Smooth muscle cell (in vitro differentiated cells): ENCODE measurements around the gene MED29. TPM values are rescaled to one million over a fixed set of nuclear protein-coding genes. Genes with fewer than 3 reads are reported as not detected.

ENCODE experiments used
- DNase-seq: peaks from one replicate; lab custom pipeline; 2025; ENCODE audit not compliant: unreplicated experiment; lab: John Stamatoyannopoulos, UW
- H2AFZ ChIP-seq: fragments of 200-600 bp; sonication (generic); 2 replicates; pipeline ENCODE4 v1.6.0; 2016; ENCODE audit warnings: antibody characterized with exemption, low read depth, mild to moderate bottlenecking
- H3F3A ChIP-seq: fragments of 200-600 bp; sonication (generic); 2 replicates; pipeline ENCODE4 v1.6.0; 2017; ENCODE audit warnings: antibody characterized with exemption, low read depth
- H3K27ac ChIP-seq: fragments of 200-600 bp; sonication (generic); 2 replicates; pipeline ENCODE4 v1.5.1; 2016; ENCODE audit warnings: low read depth, mild to moderate bottlenecking
- H3K27me3 ChIP-seq: fragments of 200-600 bp; sonication (generic); 2 replicates; pipeline ENCODE4 v1.6.1; 2016; ENCODE audit warnings: low read depth, mild to moderate bottlenecking
- H3K36me3 ChIP-seq: fragments of 200-600 bp; sonication (generic); 2 replicates; pipeline ENCODE4 v1.5.1; 2016; ENCODE audit warnings: low read depth
- H3K4me1 ChIP-seq: fragments of 200-600 bp; sonication (generic); 2 replicates; pipeline ENCODE4 v1.5.1; 2016; ENCODE audit warnings: low read depth
- H3K4me2 ChIP-seq: fragments of 200-600 bp; sonication (generic); 2 replicates; pipeline ENCODE4 v1.6.0; 2016; ENCODE audit warnings: mild to moderate bottlenecking
- H3K4me3 ChIP-seq: fragments of 200-600 bp; sonication (generic); 2 replicates; pipeline ENCODE4 v1.5.1; 2016; ENCODE audit warnings: mild to moderate bottlenecking
- H3K79me2 ChIP-seq: fragments of 200-600 bp; sonication (generic); 2 replicates; pipeline ENCODE4 v1.6.0; 2016; ENCODE audit warnings: low read depth, mild to moderate bottlenecking
- H3K9ac ChIP-seq: fragments of 200-600 bp; sonication (generic); 2 replicates; pipeline ENCODE4 v1.6.0; 2016; ENCODE audit warnings: low read depth
- H3K9me3 ChIP-seq: fragments of 200-600 bp; sonication (generic); replicated peaks from 2 replicates; pipeline ENCODE4 v1.5.1; 2016; ENCODE audit warnings: low read depth
- H4K20me1 ChIP-seq: fragments of 200-600 bp; sonication (generic); 2 replicates; pipeline ENCODE4 v1.6.0; 2016; ENCODE audit warnings: low read depth
- WGBS: methylation state at CpG from one replicate; pipeline ENCODE4 v1.1.7; 2016; ENCODE audit warnings: low lambda C conversion rate; 5-methylcytosine and 5-hydroxymethylcytosine counted together
- polyA plus RNA-seq: library from polyadenylated mRNA; unstranded; fragments of >200 nt; fragmentation: Nextera tagmentation; extraction: Ambion mirVana; gene quantifications from 2 replicates; pipeline ENCODE4 v1.2.1, GENCODE V29; 2016
- total RNA-seq: library from RNA; depleted of rRNA; stranded (reverse); fragments of >200 nt; gene quantifications from 2 replicates; pipeline ENCODE4 v1.2.3, GENCODE V29; 2014
- TF ChIP-seq, protein P1 (sequence below): fragments of 200-600 bp; sonication (generic); IDR thresholded peaks from 2 replicates; pipeline ENCODE4 v1.5.1; 2017; ENCODE audit warnings: borderline replicate concordance, mild to moderate bottlenecking, antibody characterized with exemption; ENCODE audit not compliant: insufficient read depth, poor library complexity, severe bottlenecking

The MED29 gene
- total and polyA plus RNA-seq, 2 experiments from 2014 or later, result 23.0 to 37.7 TPM

DNA sequence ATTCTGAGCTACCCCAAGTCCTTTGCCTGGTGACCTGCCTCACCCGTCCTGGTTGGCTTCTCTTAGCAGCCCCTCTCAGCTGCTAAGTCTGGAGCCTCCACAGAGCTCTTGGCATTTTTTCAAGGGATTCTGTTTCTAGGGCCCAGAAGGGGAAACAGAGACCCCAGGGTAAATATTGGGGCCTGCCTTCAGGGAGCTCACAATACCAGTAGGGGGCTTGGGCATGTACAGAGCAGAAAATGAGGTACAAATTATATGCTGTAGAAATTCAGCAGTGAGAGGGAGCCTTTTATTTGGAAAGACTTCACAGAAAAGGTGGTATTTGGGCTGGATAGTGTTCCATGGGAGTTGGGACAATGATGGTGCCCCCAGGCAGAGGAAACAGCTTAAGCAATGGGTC lies 45.2 kb upstream of the MED29 start:
- Histone ChIP-seq H3F3A (no peaks in the 10 kb centered on the region), H3K27ac (no peak overlapping the region), H2AFZ (no peak overlapping the region), H3K4me1 (peaks cover 16% of the 10 kb centered on the region), H3K9ac (no peak overlapping the region), H3K79me2 (peaks cover 66% of the 10 kb centered on the region), H4K20me1 (peaks cover 82% of the 10 kb centered on the region), H3K27me3 (no peaks in the 10 kb centered on the region), H3K4me2 (no peak overlapping the region), H3K36me3 (no peaks in the 10 kb centered on the region), H3K9me3 (no peaks in the 10 kb centered on the region), H3K4me3 (no peak overlapping the region)
- DNase-seq, result no peak
- WGBS, result 96% methylated on average over 1 of the region's 1 CpG
- TF ChIP-seq, protein P1, sequence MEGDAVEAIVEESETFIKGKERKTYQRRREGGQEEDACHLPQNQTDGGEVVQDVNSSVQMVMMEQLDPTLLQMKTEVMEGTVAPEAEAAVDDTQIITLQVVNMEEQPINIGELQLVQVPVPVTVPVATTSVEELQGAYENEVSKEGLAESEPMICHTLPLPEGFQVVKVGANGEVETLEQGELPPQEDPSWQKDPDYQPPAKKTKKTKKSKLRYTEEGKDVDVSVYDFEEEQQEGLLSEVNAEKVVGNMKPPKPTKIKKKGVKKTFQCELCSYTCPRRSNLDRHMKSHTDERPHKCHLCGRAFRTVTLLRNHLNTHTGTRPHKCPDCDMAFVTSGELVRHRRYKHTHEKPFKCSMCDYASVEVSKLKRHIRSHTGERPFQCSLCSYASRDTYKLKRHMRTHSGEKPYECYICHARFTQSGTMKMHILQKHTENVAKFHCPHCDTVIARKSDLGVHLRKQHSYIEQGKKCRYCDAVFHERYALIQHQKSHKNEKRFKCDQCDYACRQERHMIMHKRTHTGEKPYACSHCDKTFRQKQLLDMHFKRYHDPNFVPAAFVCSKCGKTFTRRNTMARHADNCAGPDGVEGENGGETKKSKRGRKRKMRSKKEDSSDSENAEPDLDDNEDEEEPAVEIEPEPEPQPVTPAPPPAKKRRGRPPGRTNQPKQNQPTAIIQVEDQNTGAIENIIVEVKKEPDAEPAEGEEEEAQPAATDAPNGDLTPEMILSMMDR, result peak; percentile 11

DNA sequence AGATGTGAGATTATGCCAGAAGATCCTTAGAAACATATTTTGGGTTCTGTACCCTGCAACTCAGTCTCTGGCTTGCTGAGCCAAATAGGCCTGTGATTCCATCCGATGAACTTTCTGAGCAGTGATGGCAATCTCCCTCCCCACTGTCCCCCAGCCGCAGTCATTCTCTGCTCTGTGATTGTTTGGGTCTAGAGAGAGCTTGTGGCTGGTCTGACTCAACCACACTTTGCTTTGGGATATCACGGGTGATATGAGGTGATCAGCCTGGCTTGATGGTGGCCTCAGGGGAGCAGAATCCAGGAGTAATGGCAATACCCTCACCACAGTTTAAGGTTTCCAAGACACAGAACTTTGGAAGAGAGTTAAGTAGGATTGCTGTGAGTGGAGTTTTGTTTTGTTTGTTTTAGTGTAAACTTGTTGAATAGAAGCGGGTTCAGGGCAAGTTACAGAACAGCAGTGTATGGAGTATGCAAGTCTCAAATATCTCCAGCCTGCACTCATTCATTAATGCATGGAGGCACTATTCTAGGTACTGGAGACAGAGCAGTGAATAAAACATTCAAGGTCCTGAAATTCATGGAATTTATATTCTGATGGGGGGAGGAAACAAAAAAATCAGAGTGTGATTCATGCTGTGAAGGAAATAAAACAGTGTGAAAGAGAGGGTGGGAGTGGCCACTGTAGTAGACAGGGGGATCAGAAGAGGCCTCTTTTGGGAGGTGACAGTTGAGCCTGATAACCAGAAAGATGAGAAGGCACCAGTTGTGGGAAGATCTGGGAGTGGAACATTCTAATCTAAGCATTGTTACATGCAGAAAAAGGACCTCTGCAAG lies 43.6 kb upstream of the MED29 start:
- Histone ChIP-seq H3K27ac (peak overlapping the region; percentile 61), H2AFZ (no peak overlapping the region), H3K79me2 (peaks cover 72% of the 10 kb centered on the region), H4K20me1 (peaks cover 98% of the 10 kb centered on the region), H3K4me3 (no peak overlapping the region), H3K4me1 (peaks cover 14% of the 10 kb centered on the region), H3K27me3 (no peaks in the 10 kb centered on the region), H3K36me3 (no peaks in the 10 kb centered on the region), H3F3A (no peaks in the 10 kb centered on the region), H3K9ac (peak overlapping the region; percentile 12), H3K4me2 (peak overlapping the region; percentile 38), H3K9me3 (no peaks in the 10 kb centered on the region)
- no peak for DNase-seq
- 64% methylated on average over 4 of the region's 4 CpGs for WGBS
- TF ChIP-seq, protein P1, result no peak

DNA sequence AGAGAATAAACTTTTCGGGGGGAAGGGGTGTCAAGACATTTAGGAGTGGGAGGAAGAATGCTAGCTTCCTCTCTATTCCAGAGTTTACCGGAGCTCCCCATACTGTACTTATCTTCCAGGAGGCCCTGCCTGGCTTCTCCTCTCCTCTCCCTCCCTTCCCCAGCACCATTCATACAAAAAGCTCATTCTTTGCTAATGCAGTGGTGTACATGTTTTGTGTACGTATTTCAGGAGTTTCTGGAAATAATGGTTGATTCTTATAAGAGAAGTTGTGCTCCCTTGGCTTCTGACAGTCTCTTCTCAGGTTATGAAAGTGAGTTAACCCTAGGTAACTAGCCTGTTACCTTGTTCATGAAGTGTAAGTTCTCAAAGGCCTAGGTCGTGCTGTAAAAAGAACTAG lies 41.9 kb upstream of the MED29 start:
- Histone ChIP-seq H2AFZ (no peak overlapping the region), H3K4me2 (no peak overlapping the region), H3K79me2 (peaks cover 64% of the 10 kb centered on the region), H3K27me3 (no peaks in the 10 kb centered on the region), H3K4me1 (no peaks in the 10 kb centered on the region), H3F3A (no peaks in the 10 kb centered on the region), H3K27ac (no peak overlapping the region), H3K9me3 (no peaks in the 10 kb centered on the region), H3K36me3 (no peaks in the 10 kb centered on the region), H3K4me3 (no peak overlapping the region), H3K9ac (no peak overlapping the region), H4K20me1 (peaks cover 100% of the 10 kb centered on the region)
- DNase-seq, result no peak
- TF ChIP-seq, protein P1, result no peak
- 90% methylated on average over 4 of the region's 4 CpGs for WGBS

DNA sequence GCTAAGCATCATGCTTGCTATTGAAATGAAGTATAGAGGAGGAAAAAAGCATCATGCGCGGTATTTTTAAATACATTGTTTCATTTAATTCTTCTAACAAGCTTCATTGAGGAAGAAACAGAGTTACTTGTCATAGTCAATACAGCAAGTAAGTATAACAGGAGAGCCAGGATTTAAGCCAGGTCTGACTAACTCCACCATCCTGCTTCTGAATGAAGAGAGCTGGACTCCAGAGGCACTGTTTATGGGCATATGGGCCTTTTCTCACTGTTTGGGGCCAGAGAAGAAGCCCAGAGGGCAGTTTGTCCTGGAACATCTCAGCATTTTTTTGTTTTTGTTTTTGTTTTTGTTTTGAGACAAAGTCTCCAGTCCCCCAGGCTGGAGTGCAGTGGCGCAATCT lies 41.0 kb upstream of the MED29 start:
- no peaks in the 10 kb centered on the region for H3K9me3 ChIP-seq
- H3K36me3 ChIP-seq, result no peaks in the 10 kb centered on the region
- H3K79me2 ChIP-seq, result peaks cover 56% of the 10 kb centered on the region
- no peaks in the 10 kb centered on the region for H3K4me1 ChIP-seq
- H3K4me3 ChIP-seq, result no peak overlapping the region
- H2AFZ ChIP-seq, result no peak overlapping the region
- H3F3A ChIP-seq, result no peaks in the 10 kb centered on the region
- TF ChIP-seq, protein P1, result no peak
- DNase-seq, result no peak
- no peaks in the 10 kb centered on the region for H3K27me3 ChIP-seq
- 98% methylated on average over 3 of the region's 3 CpGs for WGBS
- no peak overlapping the region for H3K27ac ChIP-seq
- no peak overlapping the region for H3K4me2 ChIP-seq
- peaks cover 100% of the 10 kb centered on the region for H4K20me1 ChIP-seq
- no peak overlapping the region for H3K9ac ChIP-seq
